NB4 (cell line): ENCODE measurements around the gene RINL.

Source experiments
- CTCF ChIP-seq: IDR thresholded peaks from one replicate; pipeline ENCODE4 v1.5.1; 2012; ENCODE audit warnings: low read depth, low read length
- MAX ChIP-seq: IDR thresholded peaks from 2 replicates; pipeline ENCODE4 v1.6.1; 2011; ENCODE audit warnings: low read depth, low read length
- MYC ChIP-seq: IDR thresholded peaks from 2 replicates; pipeline ENCODE4 v1.6.1; 2011; ENCODE audit warnings: low read depth, low read length
- POLR2A ChIP-seq: IDR thresholded peaks from 2 replicates; pipeline ENCODE4 v1.6.1; 2011; ENCODE audit warnings: mild to moderate bottlenecking; ENCODE audit not compliant: insufficient read length; ENCODE audit errors: extremely low read depth

- TF ChIP-seq CTCF, result no peak
- TF ChIP-seq MAX, result no peak
- TF ChIP-seq POLR2A, result no peak
- TF ChIP-seq MYC, result no peak
These were observed 41.9 kb upstream of the RINL start for GRCh38 chr19:38919837-38920601.
